Neural progenitor cell (in vitro differentiated cells): ENCODE results near the gene NPHP4.

ENCODE experiments used
- CTCF ChIP-seq: fragments of 200-600 bp; sonication (generic); IDR thresholded peaks from 2 replicates; pipeline ENCODE4 v1.5.1; 2017; ENCODE audit warnings: antibody characterized with exemption, mild to moderate bottlenecking
- EZH2 ChIP-seq: fragments of 200-600 bp; sonication (generic); IDR thresholded peaks from 2 replicates; pipeline ENCODE4 v1.6.1; 2017; ENCODE audit warnings: antibody characterized with exemption, mild to moderate bottlenecking, moderate library complexity

- TF ChIP-seq CTCF (no peak), EZH2 (no peak)
Measured at GRCh38 chr1:5991381-5992025, 722 bp downstream of the NPHP4 start.
